Thyroid gland (tissue), 4 donors: ENCODE measurements around the gene HSPA4. TPM values are rescaled to one million over a fixed set of nuclear protein-coding genes. Genes with fewer than 3 reads are reported as not detected.
"Not testable (repeated sequence)": the region's sequence is repeated elsewhere in the genome, so short reads cannot be mapped to it uniquely, and the experiment has no call there.

Experiments
- DNase-seq, 2 donors: peaks; one replicate each; pipeline ENCODE4 v3.0.0-alpha.2; 2019
- H3K27ac ChIP-seq, 3 donors: fragments of 200-600 bp; sonication (generic); 1 replicate in 2 of 3; 2 replicates in 1 of 3; pipeline ENCODE4 v1.5.1; 2016 to 2019; ENCODE audit warnings: mild to moderate bottlenecking in 1 of 3, moderate library complexity in 1 of 3
- H3K27me3 ChIP-seq: fragments of 200-600 bp; sonication (generic); one replicate; pipeline ENCODE4 v1.5.1; 2019
- H3K36me3 ChIP-seq, 2 donors: fragments of 200-600 bp; sonication (generic); one replicate each; pipeline ENCODE4 v1.5.1; 2016 to 2019
- H3K4me1 ChIP-seq, 2 donors: fragments of 200-600 bp; sonication (generic); one replicate each; pipeline ENCODE4 v1.5.1; 2017 to 2019
- H3K4me3 ChIP-seq, 3 donors: fragments of 200-600 bp; sonication (generic); replicated peaks in 1 of 3; 1 replicate in 2 of 3; 2 replicates in 1 of 3; pipeline ENCODE4 v1.5.1; 2016; ENCODE audit warnings: mild to moderate bottlenecking in 1 of 3
- H3K9me3 ChIP-seq: fragments of 200-600 bp; sonication (generic); one replicate; pipeline ENCODE4 v1.5.1; 2017
- POLR2A ChIP-seq, 2 donors: fragments of 450-650 bp; IDR thresholded peaks; one replicate each; pipeline ENCODE4 v1.6.1; 2017; ENCODE audit warnings: antibody characterized with exemption in 2 of 2, mild to moderate bottlenecking in 2 of 2, moderate library complexity in 1 of 2
- WGBS, 2 donors: methylation state at CpG; one replicate each; pipeline ENCODE4 v1.1.5; 2017; 5-methylcytosine and 5-hydroxymethylcytosine counted together
- intact Hi-C: fragments of 100-400 bp; cut with DNase I; formaldehyde crosslinking; loops from one replicate; pipeline ENCODE4 v1.15.1; 2023
- total RNA-seq, 4 donors: library from RNA; depleted of rRNA; stranded (reverse); fragments of >200 nt; gene quantifications; one replicate each; pipeline ENCODE4 v1.2.3, GENCODE V29; 2016
- TF ChIP-seq, protein P1 (sequence below), 6 experiments: fragments of 200-600 bp in 3 of 6; fragments of 450-650 bp in 3 of 6; sonication (generic) in 3 of 6; IDR thresholded peaks; one replicate each; pipeline ENCODE4 v1.5.1; 2016 to 2019; ENCODE audit warnings: antibody characterized with exemption in 6 of 6, mild to moderate bottlenecking in 2 of 6, inconsistent platforms in 1 of 6, moderate library complexity in 1 of 6

The HSPA4 gene
- total RNA-seq, 4 donors from 2014 or later = 49.9 to 72.0 (median 70.5) TPM

- TF ChIP-seq POLR2A (IDR thresholded peaks at IDR 0.05) = no peak
- TF ChIP-seq, protein P1, sequence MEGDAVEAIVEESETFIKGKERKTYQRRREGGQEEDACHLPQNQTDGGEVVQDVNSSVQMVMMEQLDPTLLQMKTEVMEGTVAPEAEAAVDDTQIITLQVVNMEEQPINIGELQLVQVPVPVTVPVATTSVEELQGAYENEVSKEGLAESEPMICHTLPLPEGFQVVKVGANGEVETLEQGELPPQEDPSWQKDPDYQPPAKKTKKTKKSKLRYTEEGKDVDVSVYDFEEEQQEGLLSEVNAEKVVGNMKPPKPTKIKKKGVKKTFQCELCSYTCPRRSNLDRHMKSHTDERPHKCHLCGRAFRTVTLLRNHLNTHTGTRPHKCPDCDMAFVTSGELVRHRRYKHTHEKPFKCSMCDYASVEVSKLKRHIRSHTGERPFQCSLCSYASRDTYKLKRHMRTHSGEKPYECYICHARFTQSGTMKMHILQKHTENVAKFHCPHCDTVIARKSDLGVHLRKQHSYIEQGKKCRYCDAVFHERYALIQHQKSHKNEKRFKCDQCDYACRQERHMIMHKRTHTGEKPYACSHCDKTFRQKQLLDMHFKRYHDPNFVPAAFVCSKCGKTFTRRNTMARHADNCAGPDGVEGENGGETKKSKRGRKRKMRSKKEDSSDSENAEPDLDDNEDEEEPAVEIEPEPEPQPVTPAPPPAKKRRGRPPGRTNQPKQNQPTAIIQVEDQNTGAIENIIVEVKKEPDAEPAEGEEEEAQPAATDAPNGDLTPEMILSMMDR (IDR thresholded peaks at IDR 0.05) = no peak
- 65 to 67% methylated on average over 8 of the region's 8 CpGs for WGBS, 2 donors
- no peak overlapping the region for H3K27ac ChIP-seq
- intact Hi-C loops = no loop called here
- H3K27me3 ChIP-seq = no peaks in the 10 kb centered on the region
- no peaks in the 10 kb centered on the region for H3K36me3 ChIP-seq
- no peaks in the 10 kb centered on the region for H3K9me3 ChIP-seq
- H3K4me3 ChIP-seq = no peak overlapping the region
- no peak for DNase-seq
- H3K4me1 ChIP-seq = no peaks in the 10 kb centered on the region
Observed at GRCh38 chr5:133130387-133131118, 78.7 kb downstream of the HSPA4 start.

GRCh38 chr5:133132717-133133116, 80.9 kb downstream of the HSPA4 start:
- no peak for TF ChIP-seq POLR2A (IDR thresholded peaks at IDR 0.05)
- TF ChIP-seq, protein P1 (IDR thresholded peaks at IDR 0.05) = no peak
- H3K4me1 ChIP-seq = no peaks in the 10 kb centered on the region
- WGBS, 2 donors = 80% methylated on average over 2 of the region's 2 CpGs
- intact Hi-C loops = no loop called here
- no peak for DNase-seq
- H3K27me3 ChIP-seq = no peaks in the 10 kb centered on the region
- no peaks in the 10 kb centered on the region for H3K9me3 ChIP-seq
- no peak overlapping the region for H3K4me3 ChIP-seq
- no peak overlapping the region for H3K27ac ChIP-seq
- no peaks in the 10 kb centered on the region for H3K36me3 ChIP-seq

- intact Hi-C loops, H3K27ac ChIP-seq, H3K4me1 ChIP-seq, H3K27me3 ChIP-seq, H3K9me3 ChIP-seq, H3K4me3 ChIP-seq, DNase-seq, H3K36me3 ChIP-seq: not testable (repeated sequence)
- WGBS, 2 donors = 95 to 100% methylated on average over 5 of the region's 5 CpGs
Observed at GRCh38 chr5:133133241-133133640, 81.4 kb downstream of the HSPA4 start.

DNA sequence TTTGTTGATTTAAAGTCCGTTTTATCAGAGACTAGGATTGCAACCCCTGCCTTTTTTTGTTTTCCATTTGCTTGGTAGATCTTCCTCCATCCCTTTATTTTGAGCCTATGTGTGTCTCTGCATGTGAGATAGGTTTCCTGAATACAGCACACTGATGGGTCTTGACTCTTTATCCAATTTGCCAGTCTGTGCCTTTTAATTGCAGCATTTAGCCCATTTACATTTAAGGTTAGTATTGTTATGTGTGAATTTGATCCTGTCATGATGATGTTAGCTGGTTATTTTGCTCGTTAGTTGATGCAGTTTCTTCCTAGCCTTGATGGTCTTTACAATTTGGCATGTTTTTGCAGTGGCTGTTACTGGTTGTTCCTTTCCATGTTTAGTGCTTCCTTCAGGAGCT, 85.1 kb downstream of the HSPA4 start:
- H3K4me3 ChIP-seq, H3K9me3 ChIP-seq, H3K36me3 ChIP-seq, intact Hi-C loops, H3K27me3 ChIP-seq, H3K27ac ChIP-seq, DNase-seq, H3K4me1 ChIP-seq: not testable (repeated sequence)
- WGBS, 2 donors = 75 to 79% methylated on average over 2 of the region's 2 CpGs

DNA sequence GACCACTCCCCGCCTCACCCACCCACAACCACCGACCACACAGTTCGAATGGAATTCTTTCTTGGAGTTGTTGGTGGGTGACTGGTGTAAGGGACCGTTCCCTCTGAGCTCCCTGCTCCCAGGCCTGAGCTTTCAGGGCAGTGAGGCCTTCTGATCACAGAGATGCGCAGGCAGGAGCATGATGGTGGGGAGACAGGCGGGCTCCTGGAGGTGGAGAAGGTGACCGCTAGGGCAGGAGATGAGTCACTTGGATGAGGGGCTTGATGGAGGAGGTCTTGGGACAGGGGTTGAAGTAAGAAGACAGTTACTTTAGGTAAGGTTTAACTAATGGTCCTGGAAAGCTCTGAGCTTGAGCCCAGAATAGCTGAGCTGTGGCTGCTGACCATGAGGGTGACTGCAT, 88.5 kb downstream of the HSPA4 start:
- Histone ChIP-seq H3K4me1 (no peaks in the 10 kb centered on the region), H3K36me3 (no peaks in the 10 kb centered on the region), H3K4me3 (no peak overlapping the region), H3K27me3 (no peaks in the 10 kb centered on the region), H3K9me3 (no peaks in the 10 kb centered on the region), H3K27ac (no peak overlapping the region)
- intact Hi-C loops = no loop called here
- TF ChIP-seq POLR2A (IDR thresholded peaks at IDR 0.05) = no peak
- TF ChIP-seq, protein P1 (IDR thresholded peaks at IDR 0.05) = no peak
- WGBS, 2 donors = 88 to 94% methylated on average over 7 of the region's 7 CpGs
- DNase-seq = no peak

DNA sequence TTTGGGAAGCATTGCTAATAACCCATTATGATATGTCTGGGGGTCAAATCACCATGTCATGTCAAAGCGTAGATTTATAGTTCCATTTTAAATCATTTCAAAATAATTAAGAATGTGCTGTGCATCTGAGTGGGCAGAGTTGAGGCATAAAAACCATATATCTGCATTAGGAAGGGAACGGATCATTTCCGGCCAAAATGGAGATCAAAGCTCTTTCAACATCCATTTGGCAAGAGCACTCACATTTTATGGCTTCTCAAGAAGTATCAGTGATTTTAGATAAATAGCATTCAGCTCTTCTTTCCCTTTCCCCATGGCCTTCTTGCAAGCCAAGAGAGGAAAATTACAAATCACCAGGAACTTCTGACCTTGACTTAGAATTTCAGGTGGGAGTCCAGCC, 89.9 kb downstream of the HSPA4 start:
- H3K36me3 ChIP-seq = no peaks in the 10 kb centered on the region
- H3K4me3 ChIP-seq = no peak overlapping the region
- intact Hi-C loops = no loop called here
- H3K27me3 ChIP-seq = no peaks in the 10 kb centered on the region
- no peaks in the 10 kb centered on the region for H3K9me3 ChIP-seq
- no peaks in the 10 kb centered on the region for H3K4me1 ChIP-seq
- DNase-seq = no peak
- TF ChIP-seq, protein P1 (IDR thresholded peaks at IDR 0.05) = no peak
- no peak for TF ChIP-seq POLR2A (IDR thresholded peaks at IDR 0.05)
- 77 to 83% methylated on average over 3 of the region's 3 CpGs for WGBS, 2 donors
- H3K27ac ChIP-seq = no peak overlapping the region
